Gastrocnemius medialis (tissue), 4 donors: ENCODE data around the gene THRB. TPM values are rescaled to one million over a fixed set of nuclear protein-coding genes. Genes with fewer than 3 reads are reported as not detected.

ENCODE experiments used
- ATAC-seq, 2 donors: fragments of 150-250 bp; one replicate each; pipeline ENCODE4 v1.9.1; 2016
- DNase-seq, 2 donors: peaks; one replicate each; pipeline ENCODE4 v3.0.0-alpha.2; 2019
- H3K27ac ChIP-seq, 4 donors: fragments of 200-600 bp; sonication (generic); 1 replicate in 1 of 4; 2 replicates in 3 of 4; pipeline ENCODE4 v1.5.1; 2016 to 2018; ENCODE audit warnings: mild to moderate bottlenecking in 2 of 4, moderate library complexity in 1 of 4
- H3K27me3 ChIP-seq, 3 donors: fragments of 200-600 bp; sonication (generic) in 2 of 3; 1 replicate in 1 of 3; 2 replicates in 2 of 3; pipeline versions ENCODE4 v1.5.1 to v1.6.0; 2016 to 2019; ENCODE audit warnings: mild to moderate bottlenecking in 1 of 3, moderate library complexity in 1 of 3
- H3K36me3 ChIP-seq, 2 donors: fragments of 200-600 bp; sonication (generic) in 1 of 2; one replicate each; pipeline ENCODE4 v1.5.1; 2017 to 2018
- H3K4me1 ChIP-seq, 2 donors: fragments of 200-600 bp; sonication (generic) in 1 of 2; one replicate each; pipeline ENCODE4 v1.5.1; 2016 to 2017; ENCODE audit warnings: mild to moderate bottlenecking in 2 of 2
- H3K4me3 ChIP-seq, 4 donors: fragments of 200-600 bp; sonication (generic) in 3 of 4; 1 replicate in 1 of 4; 2 replicates in 3 of 4; pipeline ENCODE4 v1.5.1; 2016 to 2019; ENCODE audit warnings: mild to moderate bottlenecking in 2 of 4
- H3K9me3 ChIP-seq, 3 donors: fragments of 200-600 bp; sonication (generic) in 2 of 3; 1 replicate in 1 of 3; 2 replicates in 2 of 3; pipeline ENCODE4 v1.5.1; 2016 to 2019
- POLR2A ChIP-seq, 2 donors: fragments of 450-650 bp; IDR thresholded peaks; one replicate each; pipeline ENCODE4 v1.6.1; 2017; ENCODE audit warnings: antibody characterized with exemption in 2 of 2, mild to moderate bottlenecking in 2 of 2, moderate library complexity in 2 of 2
- in situ Hi-C, 4 donors: fragments of 200-750 bp; cut with MboI; loops; one replicate each; pipeline versions ENCODE4 v1.15.0 to v1.8.0; 2017; ENCODE audit warnings: low sequenced_read_pairs in 4 of 4
- intact Hi-C: fragments of 100-400 bp; cut with DNase I; formaldehyde crosslinking; loops from one replicate; pipeline ENCODE4 v1.15.1; 2023; ENCODE audit warnings: low total_unique reads
- total RNA-seq, 4 donors: library from RNA; depleted of rRNA; stranded (reverse); fragments of >200 nt; gene quantifications; one replicate each; pipeline versions ENCODE4 v1.1.0 to v1.2.3, GENCODE V29; 2016
- TF ChIP-seq, protein P1 (sequence below), 5 experiments: fragments of 450-650 bp in 3 of 5; fragments of 200-600 bp in 2 of 5; sonication (generic) in 2 of 5; IDR thresholded peaks in 4 of 5; conservative IDR thresholded peaks in 1 of 5; 1 replicate in 4 of 5; 2 replicates in 1 of 5; pipeline ENCODE4 v1.5.1; 2016 to 2019; ENCODE audit warnings: antibody characterized with exemption in 5 of 5, mild to moderate bottlenecking in 3 of 5, moderate library complexity in 3 of 5

The THRB gene
- total RNA-seq, 4 donors from 2014 or later: 20.1 to 60.0 (median 25.3) TPM

DNA sequence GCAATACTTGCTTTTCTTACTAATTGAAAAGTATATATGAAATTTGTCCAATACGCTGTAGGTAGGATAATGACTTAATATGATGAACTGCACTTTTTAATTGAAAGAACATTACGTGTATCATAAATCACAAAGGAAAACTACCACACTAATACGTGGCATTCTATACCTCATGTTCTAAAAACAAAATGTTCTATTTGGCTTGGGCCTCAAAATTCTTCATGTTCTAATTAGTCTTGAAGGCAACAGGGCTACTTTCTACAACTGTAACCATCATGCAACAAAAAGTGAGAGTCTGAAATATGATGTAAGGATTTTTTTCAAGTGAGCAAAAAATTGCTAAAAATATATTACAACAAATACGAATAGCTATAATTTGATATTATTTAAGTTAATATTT is 19.8 kb downstream of the THRB start:
- Histone ChIP-seq H3K27me3 (no peaks in the 10 kb centered on the region), H3K4me1 (peaks cover 39 to 53% of the 10 kb centered on the region in 2 donors), H3K4me3 (no peak overlapping the region), H3K27ac (peak overlapping the region in 3 of 4 donors; percentile 2 to 81 (median 56)), H3K9me3 (no peaks in the 10 kb centered on the region), H3K36me3 (no peaks in the 10 kb centered on the region)
- in situ Hi-C loops (no loop called here), intact Hi-C loops (no loop called here)
- ATAC-seq (peak in 1 of 2 donors; percentile 75), DNase-seq (no peak)
- TF ChIP-seq, protein P1, sequence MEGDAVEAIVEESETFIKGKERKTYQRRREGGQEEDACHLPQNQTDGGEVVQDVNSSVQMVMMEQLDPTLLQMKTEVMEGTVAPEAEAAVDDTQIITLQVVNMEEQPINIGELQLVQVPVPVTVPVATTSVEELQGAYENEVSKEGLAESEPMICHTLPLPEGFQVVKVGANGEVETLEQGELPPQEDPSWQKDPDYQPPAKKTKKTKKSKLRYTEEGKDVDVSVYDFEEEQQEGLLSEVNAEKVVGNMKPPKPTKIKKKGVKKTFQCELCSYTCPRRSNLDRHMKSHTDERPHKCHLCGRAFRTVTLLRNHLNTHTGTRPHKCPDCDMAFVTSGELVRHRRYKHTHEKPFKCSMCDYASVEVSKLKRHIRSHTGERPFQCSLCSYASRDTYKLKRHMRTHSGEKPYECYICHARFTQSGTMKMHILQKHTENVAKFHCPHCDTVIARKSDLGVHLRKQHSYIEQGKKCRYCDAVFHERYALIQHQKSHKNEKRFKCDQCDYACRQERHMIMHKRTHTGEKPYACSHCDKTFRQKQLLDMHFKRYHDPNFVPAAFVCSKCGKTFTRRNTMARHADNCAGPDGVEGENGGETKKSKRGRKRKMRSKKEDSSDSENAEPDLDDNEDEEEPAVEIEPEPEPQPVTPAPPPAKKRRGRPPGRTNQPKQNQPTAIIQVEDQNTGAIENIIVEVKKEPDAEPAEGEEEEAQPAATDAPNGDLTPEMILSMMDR (IDR thresholded peaks at IDR 0.05 in 4 of 5, conservative IDR thresholded peaks at IDR 0.05 in 1 of 5): no peak
- TF ChIP-seq POLR2A (IDR thresholded peaks at IDR 0.05): no peak

GRCh38 chr3:24472358-24472757 is 22.3 kb downstream of the THRB start:
- H3K27ac ChIP-seq: peak overlapping the region in 1 of 4 donors; percentile 38
- no peaks in the 10 kb centered on the region for H3K9me3 ChIP-seq
- H3K4me1 ChIP-seq: peaks cover 30 to 40% of the 10 kb centered on the region in 2 donors
- H3K4me3 ChIP-seq: no peak overlapping the region
- H3K36me3 ChIP-seq: no peaks in the 10 kb centered on the region
- no peaks in the 10 kb centered on the region for H3K27me3 ChIP-seq
- in situ Hi-C loops: no loop called here
- intact Hi-C loops: no loop called here
- TF ChIP-seq, protein P1 (IDR thresholded peaks at IDR 0.05 in 4 of 5, conservative IDR thresholded peaks at IDR 0.05 in 1 of 5): no peak
- TF ChIP-seq POLR2A (IDR thresholded peaks at IDR 0.05): no peak
- no peak for DNase-seq
- ATAC-seq: no peak

GRCh38 chr3:24471486-24471885 is 23.2 kb downstream of the THRB start:
- TF ChIP-seq POLR2A (IDR thresholded peaks at IDR 0.05): no peak
- TF ChIP-seq, protein P1 (IDR thresholded peaks at IDR 0.05 in 4 of 5, conservative IDR thresholded peaks at IDR 0.05 in 1 of 5): no peak
- in situ Hi-C loops: no loop called here
- H3K4me3 ChIP-seq: no peak overlapping the region
- ATAC-seq (no peak), DNase-seq (no peak)
- no peaks in the 10 kb centered on the region for H3K9me3 ChIP-seq
- H3K36me3 ChIP-seq: no peaks in the 10 kb centered on the region
- H3K27me3 ChIP-seq: no peaks in the 10 kb centered on the region
- peaks cover 23 to 32% of the 10 kb centered on the region in 2 donors for H3K4me1 ChIP-seq
- intact Hi-C loops: no loop called here
- peak overlapping the region in 2 of 4 donors; percentile 38 to 39 for H3K27ac ChIP-seq

DNA sequence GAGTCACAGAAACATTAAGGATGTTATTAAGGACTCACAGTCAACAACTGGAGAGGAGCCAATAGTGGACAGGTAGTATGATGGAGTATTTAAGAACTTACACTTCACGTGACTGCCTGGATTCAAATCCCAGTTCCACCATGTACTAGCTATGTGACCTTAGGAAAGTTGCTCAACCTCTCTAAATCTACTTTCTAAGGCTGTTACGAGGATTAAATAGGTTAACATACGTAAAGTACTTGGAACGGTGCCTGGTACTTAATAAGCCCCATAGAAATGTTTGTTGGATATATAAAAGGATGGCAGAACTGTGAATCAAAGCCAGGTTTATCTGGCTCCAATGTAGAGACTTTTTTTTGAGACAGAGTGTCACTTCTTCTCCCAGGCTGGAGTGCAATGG is 24.4 kb downstream of the THRB start:
- intact Hi-C loops (no loop called here), in situ Hi-C loops (no loop called here)

More for the DNA sequence above, 24.4 kb downstream of the THRB start:
- ATAC-seq (no peak), DNase-seq (no peak)
- Histone ChIP-seq H3K27ac (no peak overlapping the region), H3K9me3 (no peaks in the 10 kb centered on the region), H3K4me3 (no peak overlapping the region), H3K27me3 (no peaks in the 10 kb centered on the region), H3K36me3 (no peaks in the 10 kb centered on the region), H3K4me1 (peaks cover 15 to 21% of the 10 kb centered on the region in 2 donors)
- TF ChIP-seq POLR2A (IDR thresholded peaks at IDR 0.05): no peak
- TF ChIP-seq, protein P1 (IDR thresholded peaks at IDR 0.05 in 4 of 5, conservative IDR thresholded peaks at IDR 0.05 in 1 of 5): no peak
